GM18520 (cell line): ENCODE data around the gene TGM1.
A peak's percentile ranks its signal among the peaks of the same experiment; 100 is the strongest.
"Not testable (repeated sequence)": the region's sequence is repeated elsewhere in the genome, so short reads cannot be mapped to it uniquely, and the experiment has no call there.

Experiments
- ATAC-seq: cut with Tn5 transposase; IDR thresholded peaks from one replicate; pipeline ENCODE4 v1.9.1; 2021; ENCODE audit not compliant: unreplicated experiment

Gene TGM1

DNA sequence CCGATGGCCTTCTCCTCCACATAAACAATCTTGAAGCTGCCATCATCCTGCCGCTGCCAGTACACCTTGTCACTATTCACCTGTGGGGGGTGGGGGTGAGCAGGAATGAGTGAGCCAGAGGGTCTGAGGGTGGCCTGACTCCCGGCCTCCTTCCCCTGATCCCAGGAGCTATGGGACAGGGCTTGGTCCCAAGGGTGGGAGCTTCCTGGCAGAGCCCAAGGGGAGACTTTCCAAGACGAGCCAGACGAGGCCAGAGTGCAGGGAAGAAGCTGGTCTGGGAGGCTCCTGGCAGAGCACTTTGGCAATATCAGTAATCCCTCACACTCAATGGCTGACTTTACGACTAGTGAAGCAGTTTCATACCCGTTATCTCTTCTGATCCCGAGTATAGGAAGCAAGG lies 7.5 kb downstream of the TGM1 start:
- no peak for ATAC-seq

DNA sequence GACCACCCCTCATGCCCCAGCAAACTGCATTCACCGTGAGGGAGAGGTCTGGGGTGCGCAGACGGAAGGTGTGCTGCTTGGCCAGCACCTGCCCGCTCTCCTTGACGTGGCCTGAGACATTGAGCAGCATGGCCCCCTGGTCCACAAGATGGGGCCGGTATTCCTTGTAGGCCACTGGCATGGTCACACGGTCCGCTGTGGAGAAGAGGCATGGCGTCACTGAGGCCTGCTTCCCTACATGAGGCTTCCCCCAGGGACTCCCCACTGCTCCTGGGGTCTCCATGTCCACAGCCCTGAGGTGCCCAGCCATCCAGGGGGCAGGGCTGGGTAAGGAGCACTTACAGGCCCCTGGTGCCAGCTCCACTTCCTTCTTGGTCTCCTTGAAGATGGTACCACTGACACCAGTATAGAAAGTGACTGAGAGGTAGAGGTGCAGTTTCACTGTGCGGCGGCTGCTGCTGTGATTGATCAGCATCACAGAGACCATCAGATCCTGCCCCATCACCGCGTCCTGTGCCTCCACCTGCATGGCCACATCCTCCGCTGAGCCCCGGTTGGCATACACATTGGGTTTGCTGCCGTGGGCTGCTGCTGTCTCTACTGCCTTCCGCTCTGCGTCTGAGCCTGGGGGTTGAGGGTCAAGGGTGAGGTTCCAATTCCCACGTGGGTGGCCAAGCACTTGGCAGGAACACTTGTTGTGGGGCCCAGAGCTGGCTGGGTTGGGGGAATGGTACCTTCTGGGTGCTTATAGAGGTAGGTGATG lies 8.2 kb downstream of the TGM1 start:
- no peak for ATAC-seq

DNA sequence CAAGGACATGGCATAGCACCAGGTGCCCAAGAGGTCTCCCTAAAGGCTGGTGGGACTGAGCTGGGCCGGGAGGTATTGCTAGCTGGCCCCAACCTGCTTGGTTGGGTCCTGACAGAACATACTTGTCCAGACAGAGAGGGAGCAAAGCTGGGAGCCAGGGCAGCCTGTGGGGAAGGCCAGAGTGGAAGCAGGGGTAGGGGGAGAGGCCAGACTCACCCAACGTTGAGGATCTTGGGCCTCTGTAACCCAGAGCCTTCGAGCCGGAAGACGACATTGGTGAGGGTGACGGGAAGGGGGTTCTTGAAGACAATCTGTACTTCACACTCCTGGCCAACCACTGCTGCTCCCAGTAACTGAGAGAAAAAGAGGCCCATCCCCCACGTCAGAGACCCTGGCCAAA lies 9.0 kb downstream of the TGM1 start:
- ATAC-seq: no peak

DNA sequence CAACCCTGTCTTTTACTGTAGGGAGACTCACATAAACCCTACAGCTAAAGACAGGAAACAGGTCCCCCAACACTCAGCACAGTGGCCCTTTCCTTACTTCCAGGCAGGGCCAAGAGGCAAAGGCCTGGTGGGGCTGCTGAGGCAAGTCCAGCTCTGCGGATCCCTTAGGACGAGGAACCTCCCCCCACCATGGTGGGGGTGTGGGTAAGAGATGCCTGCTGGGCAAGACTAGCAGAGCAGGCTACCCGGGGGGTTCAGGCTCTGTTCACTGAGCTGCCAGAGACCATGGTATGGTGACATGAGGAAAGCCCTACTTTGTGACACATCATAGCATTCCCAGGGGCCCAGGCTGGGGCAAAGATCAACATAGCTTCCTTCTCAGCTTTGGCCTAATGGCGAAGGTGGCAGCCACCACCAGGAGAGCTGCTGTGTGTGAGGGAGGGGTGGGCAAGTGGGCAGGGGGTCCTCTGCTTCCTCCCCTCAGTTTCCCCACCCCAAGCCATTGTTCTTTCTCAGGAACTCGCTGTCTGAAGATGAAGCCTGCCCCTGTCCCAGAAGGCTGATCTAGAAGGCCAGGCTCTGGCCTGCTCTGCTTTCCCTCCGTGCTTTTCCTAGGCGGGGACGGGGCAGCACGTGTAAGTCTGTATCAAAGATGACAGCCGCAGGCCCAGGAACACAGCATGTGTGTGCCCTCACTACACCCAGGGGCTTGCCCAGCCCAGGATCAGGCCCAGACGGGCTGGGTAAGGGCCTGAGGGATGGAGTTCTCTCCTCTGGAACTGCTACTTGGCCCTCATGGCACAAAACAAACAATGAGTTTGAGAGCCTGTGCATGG lies 10.5 kb downstream of the TGM1 start:
- no peak for ATAC-seq

GRCh38 chr14:24251880-24252288 lies 11.1 kb downstream of the TGM1 start:
- ATAC-seq: no peak

DNA sequence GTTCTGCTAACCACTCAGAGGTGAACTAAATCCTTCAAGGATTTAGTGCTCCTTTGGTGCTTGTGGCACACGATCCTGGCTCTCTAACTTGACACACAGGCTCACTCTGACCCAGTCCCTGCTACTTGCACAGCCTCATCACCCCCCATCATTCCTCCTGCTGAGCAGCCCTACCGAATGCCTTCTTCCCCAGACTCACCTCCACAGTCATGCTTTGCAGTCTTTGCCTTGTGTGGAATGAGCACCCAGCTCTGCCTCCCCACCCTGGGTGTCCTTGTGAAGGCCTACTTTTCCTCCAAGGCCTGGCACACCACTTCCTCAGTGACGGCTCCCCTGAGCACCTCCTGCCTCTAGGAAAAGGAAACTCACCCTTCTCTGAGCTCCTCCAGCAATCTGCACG lies 12.6 kb downstream of the TGM1 start:
- no peak for ATAC-seq

GRCh38 chr14:24249230-24250021 lies 13.6 kb downstream of the TGM1 start:
- ATAC-seq: no peak

DNA sequence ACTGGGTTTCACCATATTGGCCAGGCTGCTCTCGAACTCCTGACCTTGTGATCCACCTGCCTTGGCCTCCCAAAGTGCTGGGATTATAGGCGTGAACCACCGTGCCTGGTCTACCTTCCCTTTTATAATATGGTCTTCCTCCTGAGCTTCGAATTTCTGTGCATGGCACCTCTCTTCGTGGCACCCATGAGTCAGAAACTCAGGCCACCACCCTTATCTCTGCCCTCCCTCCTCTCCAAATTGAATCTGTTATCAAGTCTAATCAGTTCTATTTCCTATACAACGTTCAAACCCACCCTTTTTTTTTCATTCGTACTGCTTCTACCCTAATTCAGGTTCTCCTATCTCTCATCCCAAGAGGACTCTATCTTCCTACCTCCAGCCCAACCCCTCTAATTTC lies 15.6 kb downstream of the TGM1 start:
- no peak for ATAC-seq

GRCh38 chr14:24246765-24247212 lies 16.2 kb downstream of the TGM1 start:
- no peak for ATAC-seq

GRCh38 chr14:24245350-24245749 lies 17.6 kb downstream of the TGM1 start:
- not testable (repeated sequence) for ATAC-seq

DNA sequence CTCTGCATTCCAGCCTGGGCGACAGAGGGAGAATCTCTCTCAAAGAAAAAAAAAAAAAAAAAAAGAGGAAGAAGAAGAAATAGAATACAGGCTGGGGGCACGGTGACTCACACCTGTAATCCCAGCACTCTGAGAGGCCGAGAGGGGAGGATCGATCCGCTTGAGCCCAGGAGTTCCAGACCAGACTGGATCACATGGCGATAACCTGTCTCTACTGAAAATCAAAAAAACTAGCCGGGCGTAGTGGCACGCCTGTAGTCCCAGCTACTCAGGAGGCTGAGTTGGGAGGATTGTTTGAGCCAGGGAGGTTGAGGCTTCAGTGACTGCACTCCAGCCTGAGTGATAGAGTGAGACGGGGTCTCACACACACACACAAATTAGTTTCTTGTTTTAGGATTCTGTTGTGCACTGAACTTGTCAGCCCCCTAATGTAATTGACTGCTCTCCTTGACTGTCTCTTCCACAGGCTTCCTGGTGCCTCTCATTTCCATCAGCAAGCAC lies 19.6 kb downstream of the TGM1 start:
- no peak for ATAC-seq

GRCh38 chr14:24241829-24242443 lies 21.0 kb downstream of the TGM1 start:
- peak; percentile 57 for ATAC-seq

DNA sequence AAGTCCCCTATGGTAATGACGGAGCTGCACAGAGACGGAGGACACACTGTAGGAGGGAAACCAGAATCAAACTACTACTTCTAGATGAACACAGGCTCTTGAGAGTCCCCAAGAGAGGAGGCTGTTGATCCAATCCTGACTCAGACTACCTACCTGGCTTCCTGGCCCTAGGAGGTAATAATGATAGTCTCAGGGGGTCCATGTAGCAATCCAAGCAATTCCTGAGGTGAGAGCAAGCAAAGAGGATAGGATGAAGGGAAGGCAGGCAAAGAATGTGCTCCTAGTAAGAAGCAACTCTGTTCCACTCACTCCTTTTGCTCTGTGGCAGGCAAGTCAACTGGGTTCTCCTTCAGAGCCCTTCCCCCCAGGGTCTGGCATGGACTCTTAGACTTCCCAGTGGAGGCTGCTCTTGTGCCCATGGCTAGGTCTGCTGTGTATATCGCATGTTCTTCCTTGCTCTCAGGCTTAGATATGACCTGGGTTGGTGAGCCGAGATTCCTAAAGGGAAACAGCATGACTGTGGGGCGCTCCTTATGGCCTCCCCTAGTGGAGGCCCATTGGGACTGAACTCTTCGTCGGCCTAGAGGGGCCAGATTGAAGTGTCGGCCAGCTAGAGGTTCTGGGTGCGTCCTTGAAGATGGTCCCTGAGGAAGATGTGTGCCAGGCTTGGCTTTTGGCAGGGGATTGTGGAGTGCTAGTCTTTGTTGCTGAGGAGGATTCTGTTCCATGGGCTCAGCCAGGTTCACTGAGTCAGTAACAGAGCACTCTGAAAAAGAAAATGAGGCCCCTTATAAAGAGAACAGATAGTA lies 22.7 kb downstream of the TGM1 start:
- no peak for ATAC-seq

- ATAC-seq: no peak
Measured at GRCh38 chr14:24238527-24239037, 24.4 kb downstream of the TGM1 start.

DNA sequence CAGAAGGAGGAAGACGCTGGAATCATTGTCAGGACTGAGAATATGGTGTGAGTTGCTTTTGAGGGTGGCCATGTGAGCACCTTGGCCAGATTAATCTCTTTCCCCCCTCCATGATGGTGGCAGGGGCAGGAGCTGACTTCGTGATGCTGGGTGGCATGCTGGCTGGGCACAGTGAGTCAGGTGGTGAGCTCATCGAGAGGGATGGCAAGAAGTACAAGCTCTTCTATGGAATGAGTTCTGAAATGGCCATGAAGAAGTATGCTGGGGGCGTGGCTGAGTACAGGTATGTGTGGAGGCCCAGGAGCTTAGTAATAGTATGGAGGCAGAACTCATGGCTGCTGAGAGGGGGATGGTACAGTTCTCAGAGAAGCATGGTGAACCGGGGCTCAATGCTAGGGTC lies 24.9 kb downstream of the TGM1 start:
- no peak for ATAC-seq

DNA sequence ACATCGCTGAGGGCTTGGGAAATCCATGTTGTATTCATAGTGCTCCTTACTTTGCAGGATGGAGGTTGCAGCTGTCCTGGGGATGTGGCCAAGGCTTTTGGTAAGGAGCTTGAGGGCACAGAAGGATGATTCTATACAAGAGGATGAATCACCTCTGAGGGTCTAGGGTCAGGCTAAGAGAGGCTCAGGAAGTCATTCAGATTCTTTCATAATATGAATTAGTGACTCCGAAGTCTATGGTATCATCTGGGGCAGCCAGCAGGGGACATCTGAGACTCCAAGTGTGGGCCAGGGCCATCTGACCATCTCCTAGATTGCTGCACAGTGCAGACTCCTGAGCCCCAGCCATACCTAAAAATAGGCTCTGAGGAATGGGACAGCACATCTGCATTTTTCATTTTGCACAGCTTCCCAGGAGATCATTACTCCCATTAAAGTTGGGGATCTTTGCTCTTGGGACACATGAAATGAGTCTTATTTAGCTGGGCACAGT lies 25.5 kb downstream of the TGM1 start:
- ATAC-seq: no peak

- no peak for ATAC-seq
Measured at GRCh38 chr14:24236689-24237462, 26.1 kb downstream of the TGM1 start.

DNA sequence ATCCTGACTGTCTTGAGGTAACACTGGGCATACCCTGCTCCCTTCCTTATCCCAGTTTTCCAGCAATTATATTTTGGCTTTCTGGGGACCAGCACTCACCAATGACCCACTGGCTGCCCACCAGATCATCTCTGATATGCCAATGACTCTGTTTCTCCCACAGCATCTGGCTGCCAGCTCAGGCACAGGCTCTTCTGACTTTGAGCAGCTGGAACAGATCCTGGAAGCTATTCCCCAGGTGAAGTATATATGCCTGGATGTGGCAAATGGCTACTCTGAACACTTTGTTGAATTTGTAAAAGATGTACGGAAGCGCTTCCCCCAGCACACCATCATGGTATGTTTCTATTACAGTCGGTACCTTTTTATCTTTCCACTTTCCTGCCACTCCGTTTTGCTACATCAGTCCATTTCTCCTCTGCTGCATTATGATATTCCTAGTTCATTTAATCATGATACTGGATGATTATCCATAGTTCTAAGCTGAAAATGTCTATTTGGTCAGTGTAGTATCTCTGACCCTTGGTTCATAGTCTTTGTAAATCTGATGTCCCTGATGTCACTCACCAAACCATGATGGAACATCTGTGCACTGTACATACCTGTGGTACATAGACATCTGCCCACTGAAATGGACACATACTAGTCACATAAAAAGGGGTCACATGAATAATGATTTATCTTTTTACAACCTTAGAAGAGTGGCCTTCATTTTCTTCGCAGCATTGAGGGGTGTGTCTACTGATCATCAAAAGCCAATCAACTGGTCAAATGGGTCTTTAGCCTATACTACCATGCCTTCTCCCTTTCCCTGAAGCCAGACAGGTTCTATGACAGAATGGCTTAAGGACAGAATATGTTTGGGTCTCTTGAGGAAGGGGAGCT lies 26.9 kb downstream of the TGM1 start:
- no peak for ATAC-seq
